ENCODE measurements around the gene RAET1L.
"Not testable (repeated sequence)": the region's sequence is repeated elsewhere in the genome, so short reads cannot be mapped to it uniquely, and the experiment has no call there.

DNA sequence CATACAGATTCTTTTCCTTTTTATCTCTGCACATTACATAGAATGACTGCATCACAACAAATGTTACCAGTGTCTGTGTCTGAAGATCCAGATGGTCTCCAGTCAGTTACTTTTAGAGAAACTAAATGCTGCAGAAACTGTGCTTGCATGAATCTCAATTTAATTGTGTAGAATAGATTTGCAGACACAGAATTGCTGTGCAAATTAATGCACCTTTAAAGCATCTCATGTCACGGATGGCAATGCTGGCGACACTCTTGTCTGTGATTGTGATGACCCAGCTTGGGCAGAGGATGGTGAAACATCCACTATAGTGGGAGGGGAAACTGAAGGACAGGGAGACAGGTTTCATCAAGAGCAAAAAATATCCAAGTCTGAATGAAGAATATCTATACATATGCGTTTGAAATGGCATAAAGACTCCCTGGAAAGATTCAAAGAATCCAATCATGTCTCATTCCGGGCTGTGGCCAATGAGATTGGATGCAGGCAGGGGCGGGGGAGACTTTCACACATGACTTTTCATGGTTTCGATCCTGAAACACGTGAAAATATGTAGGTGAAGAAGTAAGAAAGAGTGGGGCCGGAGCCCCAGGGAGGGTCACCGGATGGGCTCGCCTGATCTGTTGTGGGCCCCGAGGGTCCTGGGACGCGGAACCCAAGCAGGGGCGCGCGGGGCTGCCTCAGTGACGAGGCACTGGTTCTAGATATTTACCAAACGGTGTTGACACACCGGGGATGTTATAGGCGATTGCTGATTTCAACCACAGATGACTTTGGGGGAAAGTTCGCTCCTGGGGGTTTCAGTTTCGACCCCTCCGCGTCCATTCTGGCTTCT is 11.3 kb downstream of the RAET1L start:
- TF ChIP-seq, protein P1, sequence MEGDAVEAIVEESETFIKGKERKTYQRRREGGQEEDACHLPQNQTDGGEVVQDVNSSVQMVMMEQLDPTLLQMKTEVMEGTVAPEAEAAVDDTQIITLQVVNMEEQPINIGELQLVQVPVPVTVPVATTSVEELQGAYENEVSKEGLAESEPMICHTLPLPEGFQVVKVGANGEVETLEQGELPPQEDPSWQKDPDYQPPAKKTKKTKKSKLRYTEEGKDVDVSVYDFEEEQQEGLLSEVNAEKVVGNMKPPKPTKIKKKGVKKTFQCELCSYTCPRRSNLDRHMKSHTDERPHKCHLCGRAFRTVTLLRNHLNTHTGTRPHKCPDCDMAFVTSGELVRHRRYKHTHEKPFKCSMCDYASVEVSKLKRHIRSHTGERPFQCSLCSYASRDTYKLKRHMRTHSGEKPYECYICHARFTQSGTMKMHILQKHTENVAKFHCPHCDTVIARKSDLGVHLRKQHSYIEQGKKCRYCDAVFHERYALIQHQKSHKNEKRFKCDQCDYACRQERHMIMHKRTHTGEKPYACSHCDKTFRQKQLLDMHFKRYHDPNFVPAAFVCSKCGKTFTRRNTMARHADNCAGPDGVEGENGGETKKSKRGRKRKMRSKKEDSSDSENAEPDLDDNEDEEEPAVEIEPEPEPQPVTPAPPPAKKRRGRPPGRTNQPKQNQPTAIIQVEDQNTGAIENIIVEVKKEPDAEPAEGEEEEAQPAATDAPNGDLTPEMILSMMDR (IDR thresholded peaks at IDR 0.05): not testable (repeated sequence)
- not testable (repeated sequence) for TF ChIP-seq POLR2A (IDR thresholded peaks at IDR 0.05)
